Erythroblast (primary cell): ENCODE measurements around the gene CD300E.

Experiments
- GATA1 ChIP-seq: IDR thresholded peaks from 2 replicates; pipeline ENCODE4 v1.6.1; 2011; ENCODE audit warnings: low read depth, mild to moderate bottlenecking, control low read depth, low read length, moderate library complexity
- POLR2A ChIP-seq: IDR thresholded peaks from 2 replicates; pipeline ENCODE4 v1.6.1; 2011; ENCODE audit warnings: mild to moderate bottlenecking, low read length

DNA sequence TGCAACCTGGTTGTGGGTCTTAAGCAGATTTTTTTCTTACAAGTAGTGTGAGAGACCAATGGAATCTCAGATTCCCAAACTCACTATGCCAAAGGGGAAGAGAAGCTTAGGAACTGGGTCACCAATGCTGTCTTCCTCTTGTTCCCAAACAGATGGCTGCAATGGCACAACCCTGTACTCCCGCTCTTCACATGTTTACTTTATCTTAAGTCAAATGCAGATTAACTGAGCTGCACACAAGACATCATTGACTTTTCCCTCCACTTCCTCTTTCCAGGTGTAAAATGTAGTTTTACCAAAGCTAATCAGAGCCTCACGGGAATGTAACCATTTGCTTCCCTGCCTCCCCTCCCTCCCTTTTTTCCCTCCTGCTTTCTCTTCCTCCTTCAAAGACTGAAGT is 14.4 kb upstream of the CD300E start:
- TF ChIP-seq POLR2A (no peak), GATA1 (no peak)
